K562 (cell line): ENCODE results near the gene FAXC. TPM values are rescaled to one million over a fixed set of nuclear protein-coding genes. Genes with fewer than 3 reads are reported as not detected.

ENCODE experiments used
- ARHGAP35 ChIP-seq: fragments of 450-650 bp; IDR thresholded peaks from 2 replicates; pipeline ENCODE4 v1.6.1; 2018; ENCODE audit not compliant: partially characterized antibody
- CTCFL ChIP-seq: IDR thresholded peaks from 2 replicates; pipeline ENCODE4 v1.6.1; 2011; ENCODE audit warnings: borderline replicate concordance, low read depth, mild to moderate bottlenecking, moderate library complexity, low read length; ENCODE audit not compliant: insufficient read depth, poor library complexity, severe bottlenecking
- ELF2 ChIP-seq: fragments of 250-450 bp; sonication (Bioruptor Pico); IDR thresholded peaks from 2 replicates; pipeline ENCODE4 v1.5.0; 2021; ENCODE audit warnings: mild to moderate bottlenecking
- ETS2 ChIP-seq: IDR thresholded peaks from 2 replicates; pipeline ENCODE4 v1.6.1; 2016; ENCODE audit warnings: borderline replicate concordance, missing genetic modification characterization, mild to moderate bottlenecking, moderate library complexity, missing compliant biosample characterization; ENCODE audit not compliant: poor library complexity, severe bottlenecking
- ILF3 ChIP-seq: fragments of 450-650 bp; IDR thresholded peaks from 2 replicates; pipeline ENCODE4 v1.6.1; 2018; ENCODE audit warnings: antibody characterized with exemption, mild to moderate bottlenecking, moderate library complexity, borderline replicate concordance
- MYC ChIP-seq, 2 experiments: fragments of 250-450 bp in 1 of 2; sonication (Bioruptor Pico) in 1 of 2; IDR thresholded peaks; 2 replicates each; pipeline versions ENCODE4 v1.5.1 to v1.6.1; 2012 to 2021; ENCODE audit warnings: low read depth in 2 of 2, borderline replicate concordance in 1 of 2, improper control_type of control experiment in 1 of 2, low read length in 1 of 2, mild to moderate bottlenecking in 1 of 2, moderate library complexity in 1 of 2
- NCOA4 ChIP-seq: fragments of 450-650 bp; IDR thresholded peaks from 2 replicates; pipeline ENCODE4 v1.6.1; 2018; ENCODE audit warnings: mild to moderate bottlenecking; ENCODE audit not compliant: partially characterized antibody
- PCBP2 ChIP-seq: fragments of 200-400 bp; formaldehyde crosslinking; IDR thresholded peaks from 2 replicates; pipeline ENCODE4 v1.6.1; 2018; ENCODE audit warnings: low read length, low read depth, mild to moderate bottlenecking, moderate library complexity; ENCODE audit not compliant: poor library complexity, severe bottlenecking
- SMAD3 ChIP-seq: fragments of 450-650 bp; formaldehyde crosslinking; conservative IDR thresholded peaks from 2 replicates; pipeline ENCODE4 v1.4.0; 2020; ENCODE audit warnings: mild to moderate bottlenecking
- SNIP1 ChIP-seq: fragments of 450-650 bp; IDR thresholded peaks from 2 replicates; pipeline ENCODE4 v1.7.1; 2017; ENCODE audit warnings: low read depth, mild to moderate bottlenecking
- XRCC3 ChIP-seq: fragments of 450-650 bp; IDR thresholded peaks from 2 replicates; pipeline ENCODE4 v1.6.1; 2017; ENCODE audit warnings: mild to moderate bottlenecking, moderate library complexity
- ZBED1 ChIP-seq: IDR thresholded peaks from 2 replicates; pipeline ENCODE4 v1.6.1; 2014
- ZNF318 ChIP-seq, 2 experiments: fragments of 450-650 bp; IDR thresholded peaks; 2 replicates each; pipeline ENCODE4 v1.6.1; 2016; ENCODE audit warnings: mild to moderate bottlenecking in 2 of 2, borderline replicate concordance in 1 of 2, low read depth in 1 of 2, moderate library complexity in 1 of 2
- ZNF384 ChIP-seq: IDR thresholded peaks from 2 replicates; pipeline ENCODE4 v1.6.1; 2012; ENCODE audit warnings: low read depth, low read length, improper control_type of control experiment
- polyA plus RNA-seq, 8 experiments: library from polyadenylated mRNA; depleted of rRNA in 4 of 8; stranded (reverse) in 5 of 8; unstranded in 3 of 8; fragments of >200 nt; fragmentation: Nextera tagmentation in 2 of 8; fragmentation: Illumina TruSeq in 1 of 8; extraction: Ambion mirVana in 2 of 8; extraction: Trizol in 1 of 8; gene quantifications; 2 replicates each; pipeline versions ENCODE4 v1.2.1 to v1.2.3, GENCODE V29; 2011 to 2014; ENCODE audit warnings: inconsistent platforms in 1 of 8, missing spikeins in 1 of 8
- total RNA-seq, 7 experiments: library from RNA; depleted of rRNA in 6 of 7; stranded (reverse); fragments of >200 nt in 6 of 7; fragmentation: Illumina TruSeq in 2 of 7; extraction: Trizol in 2 of 7; gene quantifications; 2 replicates each; pipeline versions ENCODE4 v1.2.1 to v1.2.3, GENCODE V29; 2011 to 2021; ENCODE audit warnings: low replicate concordance in 1 of 7
- TF ChIP-seq, protein P1 (sequence below): sonication (generic); formaldehyde crosslinking; IDR thresholded peaks from 2 replicates; pipeline ENCODE4 v1.8.1; 2023; ENCODE audit warnings: mild to moderate bottlenecking, missing genetic modification reagents

The FAXC gene
- total and polyA plus RNA-seq, 9 of the 15 experiments (the other 6 are each of a cell fraction or from before 2014, with no cell fraction given) = 0.06 to 0.40 (median 0.13) TPM; not detected in 5

GRCh38 chr6:99330159-99330558 lies 19.3 kb downstream of the FAXC start (continued):
- no peak for TF ChIP-seq ZNF318 (IDR thresholded peaks at IDR 0.05; ENCODE audit: borderline replicate concordance in 1 of 2, low read depth in 1 of 2)
- TF ChIP-seq ARHGAP35 = no peak
- peak; percentile 47 for TF ChIP-seq CTCFL
- no peak for TF ChIP-seq ELF2 (CRISPR knock-in tag)
- TF ChIP-seq NCOA4 = no peak
- no peak for TF ChIP-seq PCBP2
- TF ChIP-seq ILF3 = no peak
- no peak for TF ChIP-seq MYC (IDR thresholded peaks at IDR 0.05; ENCODE audit: low read depth, low read length)
- no peak for TF ChIP-seq MYC (CRISPR knock-in tag; IDR thresholded peaks at IDR 0.05; ENCODE audit: borderline replicate concordance, low read depth)
- TF ChIP-seq, protein P1, sequence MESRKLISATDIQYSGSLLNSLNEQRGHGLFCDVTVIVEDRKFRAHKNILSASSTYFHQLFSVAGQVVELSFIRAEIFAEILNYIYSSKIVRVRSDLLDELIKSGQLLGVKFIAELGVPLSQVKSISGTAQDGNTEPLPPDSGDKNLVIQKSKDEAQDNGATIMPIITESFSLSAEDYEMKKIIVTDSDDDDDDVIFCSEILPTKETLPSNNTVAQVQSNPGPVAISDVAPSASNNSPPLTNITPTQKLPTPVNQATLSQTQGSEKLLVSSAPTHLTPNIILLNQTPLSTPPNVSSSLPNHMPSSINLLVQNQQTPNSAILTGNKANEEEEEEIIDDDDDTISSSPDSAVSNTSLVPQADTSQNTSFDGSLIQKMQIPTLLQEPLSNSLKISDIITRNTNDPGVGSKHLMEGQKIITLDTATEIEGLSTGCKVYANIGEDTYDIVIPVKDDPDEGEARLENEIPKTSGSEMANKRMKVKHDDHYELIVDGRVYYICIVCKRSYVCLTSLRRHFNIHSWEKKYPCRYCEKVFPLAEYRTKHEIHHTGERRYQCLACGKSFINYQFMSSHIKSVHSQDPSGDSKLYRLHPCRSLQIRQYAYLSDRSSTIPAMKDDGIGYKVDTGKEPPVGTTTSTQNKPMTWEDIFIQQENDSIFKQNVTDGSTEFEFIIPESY (CRISPR knock-in tag) = no peak
- no peak for TF ChIP-seq SNIP1
- no peak for TF ChIP-seq ETS2
- no peak for TF ChIP-seq SMAD3 (CRISPR knock-in tag)
- TF ChIP-seq ZNF384 = no peak
- no peak for TF ChIP-seq XRCC3
- TF ChIP-seq ZBED1 = no peak
